HG02870 (cell line): Measurements from ENCODE around the gene PCP4.

Experiments used
- ATAC-seq: cut with Tn5 transposase; IDR thresholded peaks from one replicate; pipeline ENCODE4 v1.9.1; 2021; ENCODE audit warnings: mild to moderate bottlenecking, moderate library complexity; ENCODE audit not compliant: unreplicated experiment

PCP4 gene

DNA sequence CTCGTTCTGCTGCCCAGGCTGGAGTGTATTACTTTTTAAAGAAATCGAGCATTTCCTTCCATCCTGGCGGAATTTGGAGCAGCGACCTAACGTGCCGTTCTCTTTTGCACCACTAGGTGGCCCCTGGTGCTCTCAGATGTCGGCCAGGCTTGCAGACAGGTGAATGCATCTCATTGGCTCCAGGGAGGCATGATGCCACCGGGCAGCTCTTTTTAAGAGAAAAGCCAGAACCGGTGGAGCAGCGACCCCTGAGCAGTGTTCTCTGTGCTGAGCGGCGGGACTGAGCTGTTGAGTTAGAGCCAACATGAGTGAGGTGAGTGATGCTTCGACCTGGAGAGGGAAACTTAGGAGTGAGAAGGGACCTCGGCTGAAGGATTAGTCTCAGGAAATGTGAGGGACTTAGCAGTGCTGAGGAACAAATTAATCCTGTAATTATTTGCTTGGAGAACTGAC, at the start of gene PCP4:
TSS of gene PCP4 (plus strand) at position 241 of the 453 bp plus-strand sequence. CDS start at position 305, 64 bp downstream.
- no peak for ATAC-seq

GRCh38 chr21:39818557-39818956, 48.7 kb upstream of the PCP4 start:
- no peak for ATAC-seq

DNA sequence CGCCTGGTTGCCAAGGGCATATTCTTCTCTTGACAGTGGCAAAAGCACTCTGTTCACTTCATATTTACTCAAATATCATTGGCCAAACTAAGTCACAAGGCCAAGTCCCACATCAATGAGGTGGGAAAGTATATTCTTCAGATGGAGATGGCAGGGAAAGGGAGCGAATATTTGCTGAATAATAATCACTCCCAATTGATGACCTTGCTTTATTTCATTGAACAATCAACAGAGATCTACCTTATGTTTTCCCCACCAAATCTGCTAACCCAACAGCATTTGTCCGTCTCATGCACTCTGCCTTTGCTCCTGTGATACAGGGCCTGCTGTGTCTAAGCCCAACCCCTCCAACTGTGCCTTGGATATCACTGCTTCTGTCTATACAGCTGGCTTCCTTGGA, 45.2 kb upstream of the PCP4 start:
- no peak for ATAC-seq

DNA sequence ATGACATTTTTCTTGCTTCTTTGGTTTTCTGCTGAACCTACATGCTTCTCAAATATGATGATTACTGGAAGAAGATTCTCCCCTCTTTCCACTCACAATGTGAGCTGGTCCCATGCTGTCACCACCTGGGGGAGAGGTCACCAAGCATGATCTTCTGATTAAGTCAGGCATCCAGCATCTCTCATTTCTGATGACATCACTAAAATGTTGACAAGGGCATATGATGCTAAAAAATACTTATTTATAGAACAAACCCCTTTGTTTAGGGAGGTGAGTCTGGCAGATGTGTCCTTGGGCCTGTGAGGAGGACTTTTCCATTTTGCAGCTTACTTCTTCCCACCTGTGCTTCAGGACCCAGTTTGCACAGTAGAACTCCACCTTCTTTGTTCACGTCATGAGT, 42.0 kb upstream of the PCP4 start:
- ATAC-seq = no peak

GRCh38 chr21:39834543-39834942, 32.7 kb upstream of the PCP4 start:
- no peak for ATAC-seq

GRCh38 chr21:39837861-39838359, 29.3 kb upstream of the PCP4 start:
- ATAC-seq = no peak

GRCh38 chr21:39840373-39841097, 26.7 kb upstream of the PCP4 start:
- ATAC-seq = no peak

DNA sequence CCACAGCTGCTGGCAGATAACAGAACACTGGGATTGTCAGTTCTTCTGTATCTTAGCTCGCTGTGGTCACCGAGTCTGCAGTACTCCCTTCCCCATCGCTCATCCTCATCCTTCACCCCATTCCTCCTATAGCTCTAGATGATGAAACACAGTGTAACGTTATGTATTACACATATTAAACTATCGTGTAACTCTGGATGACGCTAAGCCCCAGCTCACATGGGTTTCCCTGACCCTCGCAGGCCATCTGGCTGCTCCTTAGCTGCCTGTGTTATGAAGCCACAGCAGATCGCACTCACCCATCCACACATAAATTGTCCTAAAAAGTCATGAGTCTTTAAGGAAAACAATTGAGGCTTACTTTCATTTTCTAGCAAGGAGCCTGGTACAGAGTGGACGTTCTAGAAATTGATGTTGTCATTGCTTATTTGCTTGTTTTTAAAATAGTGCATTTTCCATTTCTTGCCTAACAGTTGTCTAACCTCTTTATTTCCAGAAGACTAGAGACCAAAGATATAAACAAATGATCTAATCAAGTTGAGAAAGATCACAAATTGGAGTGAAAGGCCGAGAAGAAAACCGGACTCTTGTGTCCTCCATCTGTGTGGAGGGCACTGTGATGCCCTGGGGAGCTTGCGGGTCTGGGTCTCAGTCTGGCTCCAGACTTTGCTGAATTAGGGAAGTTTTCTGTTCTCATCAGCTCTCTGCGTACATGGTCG, 24.3 kb upstream of the PCP4 start:
- ATAC-seq = no peak

DNA sequence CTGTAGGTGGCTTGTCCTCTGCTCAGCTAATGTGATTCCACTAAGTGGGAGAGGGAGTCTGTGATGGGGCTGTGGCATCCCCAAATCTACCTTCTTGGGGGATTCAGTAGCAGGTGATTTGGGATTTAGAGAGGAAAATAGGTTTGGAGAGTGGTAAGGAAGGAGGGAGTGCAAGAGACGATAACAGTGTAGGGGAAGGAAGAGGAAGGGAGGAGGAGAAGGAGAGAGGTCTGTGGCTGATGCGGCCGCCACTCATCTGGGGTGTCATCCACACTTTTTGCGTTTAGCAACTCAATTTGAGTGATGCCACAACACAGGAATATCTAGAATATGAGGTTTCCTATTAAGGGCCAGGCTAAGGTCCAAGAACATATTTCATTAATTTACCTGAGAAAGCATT, 23.8 kb upstream of the PCP4 start:
- no peak for ATAC-seq

GRCh38 chr21:39843916-39844315, 23.3 kb upstream of the PCP4 start:
- ATAC-seq = no peak

GRCh38 chr21:39845571-39846130, 21.6 kb upstream of the PCP4 start:
- no peak for ATAC-seq

- no peak for ATAC-seq
Observed at GRCh38 chr21:39847877-39848276, 19.4 kb upstream of the PCP4 start.

- ATAC-seq = no peak
Observed at GRCh38 chr21:39849014-39849655, 18.1 kb upstream of the PCP4 start.

GRCh38 chr21:39850333-39850732, 16.9 kb upstream of the PCP4 start:
- no peak for ATAC-seq

DNA sequence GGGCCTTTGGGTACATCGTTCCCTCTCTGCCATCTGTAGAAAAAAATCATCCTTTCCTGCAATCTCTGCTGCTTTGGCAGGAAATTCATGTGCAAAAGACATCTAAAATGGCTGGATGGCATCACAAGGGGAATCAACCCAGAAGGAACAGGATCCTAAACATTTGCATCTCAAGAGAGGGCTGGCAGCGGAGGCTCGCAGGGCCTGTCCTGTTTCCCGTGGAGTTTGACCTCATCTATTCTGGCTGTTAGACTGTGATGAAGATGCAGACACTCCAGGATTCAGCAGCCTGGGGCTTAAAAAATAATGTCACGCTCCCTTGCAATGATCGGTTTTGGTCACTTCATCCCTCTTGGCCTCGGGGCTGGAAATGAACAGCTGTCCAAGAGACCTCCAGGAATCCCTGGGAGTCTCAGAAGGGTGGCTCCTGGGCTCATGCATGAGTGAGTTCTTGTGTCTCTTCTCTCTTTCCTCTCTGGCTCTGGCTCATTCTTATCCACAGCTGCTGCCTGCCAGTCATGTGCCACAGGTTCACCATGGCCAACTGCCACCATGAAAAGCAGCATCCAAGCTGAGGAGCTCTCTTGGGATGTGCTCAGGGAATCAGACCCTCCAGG, 16.1 kb upstream of the PCP4 start:
- no peak for ATAC-seq

DNA sequence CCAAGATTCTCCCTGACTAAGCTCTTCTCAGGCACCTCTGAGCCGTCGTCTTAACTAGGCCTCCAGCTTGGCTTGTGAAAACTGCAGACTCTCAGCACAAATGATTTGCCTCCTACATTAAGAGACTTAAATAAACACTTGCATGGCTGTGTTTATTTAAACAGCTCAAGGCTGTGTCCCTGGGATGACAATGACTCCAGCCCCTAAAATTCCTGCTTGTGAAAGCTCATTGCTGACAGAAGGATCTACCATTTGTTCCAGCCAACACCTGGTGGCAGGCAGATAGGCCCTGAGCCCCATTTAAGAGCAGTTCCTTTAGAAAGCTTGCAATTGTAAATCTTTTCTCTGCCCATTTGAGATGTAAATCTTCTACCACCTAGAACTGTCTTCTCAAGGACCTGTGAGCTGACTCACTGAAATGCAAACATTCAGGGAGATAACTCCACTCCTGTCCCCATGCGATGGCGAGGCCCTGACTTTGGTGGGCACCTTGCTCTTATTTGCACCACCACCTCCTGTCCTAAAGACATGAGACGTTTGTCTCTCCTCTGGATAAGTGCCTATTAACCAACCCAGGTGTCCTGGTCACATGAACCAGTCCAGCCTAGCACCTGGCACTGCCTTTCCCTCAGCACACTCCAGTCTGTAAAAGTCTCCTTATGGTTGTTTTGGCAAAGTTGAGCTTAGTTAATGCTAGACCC, 15.1 kb upstream of the PCP4 start:
- ATAC-seq = no peak

DNA sequence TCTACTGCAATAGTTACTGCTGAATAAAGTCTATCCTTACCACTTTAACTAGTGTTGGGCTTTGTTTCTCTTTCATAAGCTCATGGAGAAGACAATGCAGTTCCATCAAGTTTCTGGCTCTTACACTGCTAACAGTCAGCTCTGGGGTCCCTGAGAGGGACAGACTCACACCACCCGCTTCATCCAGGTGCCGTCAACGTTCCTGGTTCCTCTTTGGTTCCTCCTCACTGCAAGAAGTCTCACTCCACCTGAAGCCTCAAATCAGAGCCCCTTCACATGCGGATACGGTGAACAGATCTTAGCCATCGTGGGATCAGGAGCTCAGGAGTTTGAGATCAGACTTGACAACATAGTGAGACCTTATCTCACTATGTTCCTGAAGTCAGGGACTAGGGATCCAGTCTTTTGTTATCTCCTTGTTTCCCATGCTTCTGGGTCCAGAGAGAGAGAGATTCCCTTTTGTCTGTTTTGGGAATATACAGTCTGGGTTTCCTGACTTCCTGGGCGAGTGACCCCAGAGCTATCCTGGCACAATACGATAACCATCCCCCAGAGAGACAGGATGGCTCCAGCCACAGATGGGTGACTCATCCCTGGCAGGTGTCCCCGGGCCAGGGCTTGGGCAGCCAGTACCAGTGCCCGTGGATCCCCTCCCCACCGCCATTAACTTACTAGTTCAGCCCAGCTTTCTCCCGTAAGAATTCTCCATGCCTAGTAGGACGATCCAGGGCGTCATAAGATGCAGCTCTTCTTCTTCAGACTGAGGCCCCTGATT, 14.3 kb upstream of the PCP4 start:
- no peak for ATAC-seq

DNA sequence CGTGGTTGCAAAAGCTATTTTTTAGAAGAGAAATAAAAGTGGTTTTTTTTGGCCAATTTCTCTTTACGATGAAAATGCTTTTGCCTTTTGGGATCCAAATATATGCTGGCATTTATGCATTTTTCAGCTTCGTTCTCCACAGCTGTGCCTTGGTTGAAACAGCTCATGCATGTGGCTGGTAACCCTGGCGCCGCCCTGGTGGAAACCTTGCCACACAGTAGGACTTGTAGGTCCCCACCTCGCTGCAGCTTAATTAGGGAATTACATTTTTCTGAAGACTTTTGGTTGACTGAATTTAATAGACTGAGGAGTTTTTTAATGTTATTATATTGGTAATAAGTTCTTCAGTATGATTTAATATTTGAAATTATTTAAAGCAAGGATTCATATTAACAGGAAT, 12.7 kb upstream of the PCP4 start:
- no peak for ATAC-seq

GRCh38 chr21:39855595-39855994, 11.6 kb upstream of the PCP4 start:
- ATAC-seq = no peak

GRCh38 chr21:39860600-39860999, 6.6 kb upstream of the PCP4 start:
- no peak for ATAC-seq
